AG09309 (cell line): ENCODE measurements around the gene GLT1D1.
"Not testable (repeated sequence)": the region's sequence is repeated elsewhere in the genome, so short reads cannot be mapped to it uniquely, and the experiment has no call there.

Source experiments
- DNase-seq: peaks from one replicate; pipeline ENCODE4 v3.0.0-alpha.2; 2010; ENCODE audit warnings: low read depth
- H3K4me3 ChIP-seq: 2 replicates; pipeline ENCODE4 v1.5.1; 2011; ENCODE audit warnings: mild to moderate bottlenecking, low read depth, low read length, moderate library complexity; ENCODE audit not compliant: control insufficient read depth
- CTCF ChIP-seq: IDR thresholded peaks from 2 replicates; pipeline ENCODE4 v1.5.1; 2011; ENCODE audit warnings: mild to moderate bottlenecking, low read depth, low read length, inconsistent platforms; ENCODE audit not compliant: insufficient read depth, control insufficient read depth; ENCODE audit errors: missing control alignments

GLT1D1 gene

GRCh38 chr12:128852885-128853599 is at the start of gene GLT1D1:
GLT1D1 (plus strand) TSS chr12:128853478; CDS start chr12:128853582, 104 bp downstream.
- TF ChIP-seq CTCF: no peak
- no peak within 1 kb of the TSS for H3K4me3 ChIP-seq
- DNase-seq: no peak

GRCh38 chr12:128803788-128804187 is 49.5 kb upstream of the GLT1D1 start:
- no peak overlapping the region for H3K4me3 ChIP-seq
- TF ChIP-seq CTCF: no peak
- DNase-seq: no peak

DNA sequence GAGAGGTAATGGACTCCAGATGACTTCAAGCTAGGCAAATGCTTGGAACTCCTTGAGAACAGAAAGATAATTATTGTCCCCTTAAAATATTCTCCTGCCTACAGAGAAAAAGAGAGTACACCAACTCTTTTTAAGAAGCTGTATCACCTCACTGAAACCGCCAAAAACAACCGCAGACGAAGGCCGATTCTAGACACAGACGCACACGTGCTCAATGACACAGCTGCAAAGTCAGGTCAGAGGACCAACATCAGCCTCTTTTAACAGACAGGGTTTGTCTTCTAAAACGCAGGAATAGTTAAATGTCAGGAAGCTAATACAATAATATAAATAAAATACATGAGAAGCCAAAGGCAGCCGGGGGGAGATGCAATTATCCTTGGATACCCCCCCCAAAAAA is 48.5 kb upstream of the GLT1D1 start:
- no peak overlapping the region for H3K4me3 ChIP-seq
- no peak for DNase-seq
- TF ChIP-seq CTCF: no peak

DNA sequence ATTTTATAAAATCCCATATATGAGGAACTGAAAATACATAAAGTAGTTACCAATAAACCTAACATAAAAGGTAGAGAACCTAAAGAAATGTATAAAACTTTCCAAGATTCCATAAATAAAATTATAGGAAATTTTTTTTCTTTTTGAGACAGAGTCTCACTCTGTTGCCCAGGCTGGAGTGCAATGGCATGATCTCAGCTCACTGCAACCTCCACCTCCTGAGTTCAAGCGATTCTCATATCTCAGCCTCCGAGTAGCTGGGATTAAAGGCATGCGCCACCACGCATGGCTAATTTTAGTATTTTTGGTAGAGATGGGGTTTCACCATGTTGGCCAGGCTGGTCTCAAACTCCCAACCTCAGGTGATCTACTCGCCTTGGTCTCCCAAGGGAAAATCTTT is 47.9 kb upstream of the GLT1D1 start:
- not testable (repeated sequence) for H3K4me3 ChIP-seq, DNase-seq

- no peak for TF ChIP-seq CTCF
- DNase-seq: no peak
- no peak overlapping the region for H3K4me3 ChIP-seq
Observed at GRCh38 chr12:128806573-128806972, 46.7 kb upstream of the GLT1D1 start.

- no peak for TF ChIP-seq CTCF
- H3K4me3 ChIP-seq: peak overlapping the region; percentile 32
- DNase-seq: peak; percentile 71
Observed at GRCh38 chr12:128807161-128807724, 46.0 kb upstream of the GLT1D1 start.

DNA sequence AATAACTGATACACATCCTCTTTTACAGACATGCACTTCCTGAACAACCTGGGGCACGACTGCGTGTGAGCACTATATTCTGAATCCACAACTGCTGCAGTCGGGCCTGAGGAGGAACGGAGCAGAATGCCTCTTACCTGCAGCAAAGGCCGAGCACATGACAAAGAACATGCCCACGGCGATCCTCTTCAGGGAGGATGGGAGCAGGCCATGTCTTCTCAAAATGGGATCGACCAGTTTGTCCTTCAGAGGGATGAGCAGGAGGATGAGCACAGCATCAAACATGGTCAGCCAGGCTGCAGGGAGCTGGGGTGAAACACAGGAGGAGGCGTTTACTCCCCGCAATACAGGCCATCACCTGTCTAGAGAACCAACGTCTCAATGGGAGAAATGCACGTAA is 44.6 kb upstream of the GLT1D1 start:
- H3K4me3 ChIP-seq: no peak overlapping the region

More for the DNA sequence above, 44.6 kb upstream of the GLT1D1 start:
- DNase-seq: no peak
- TF ChIP-seq CTCF: no peak
